Measurements from ENCODE around the gene DNAL4.

Gene DNAL4, protein sequence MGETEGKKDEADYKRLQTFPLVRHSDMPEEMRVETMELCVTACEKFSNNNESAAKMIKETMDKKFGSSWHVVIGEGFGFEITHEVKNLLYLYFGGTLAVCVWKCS

DNA sequence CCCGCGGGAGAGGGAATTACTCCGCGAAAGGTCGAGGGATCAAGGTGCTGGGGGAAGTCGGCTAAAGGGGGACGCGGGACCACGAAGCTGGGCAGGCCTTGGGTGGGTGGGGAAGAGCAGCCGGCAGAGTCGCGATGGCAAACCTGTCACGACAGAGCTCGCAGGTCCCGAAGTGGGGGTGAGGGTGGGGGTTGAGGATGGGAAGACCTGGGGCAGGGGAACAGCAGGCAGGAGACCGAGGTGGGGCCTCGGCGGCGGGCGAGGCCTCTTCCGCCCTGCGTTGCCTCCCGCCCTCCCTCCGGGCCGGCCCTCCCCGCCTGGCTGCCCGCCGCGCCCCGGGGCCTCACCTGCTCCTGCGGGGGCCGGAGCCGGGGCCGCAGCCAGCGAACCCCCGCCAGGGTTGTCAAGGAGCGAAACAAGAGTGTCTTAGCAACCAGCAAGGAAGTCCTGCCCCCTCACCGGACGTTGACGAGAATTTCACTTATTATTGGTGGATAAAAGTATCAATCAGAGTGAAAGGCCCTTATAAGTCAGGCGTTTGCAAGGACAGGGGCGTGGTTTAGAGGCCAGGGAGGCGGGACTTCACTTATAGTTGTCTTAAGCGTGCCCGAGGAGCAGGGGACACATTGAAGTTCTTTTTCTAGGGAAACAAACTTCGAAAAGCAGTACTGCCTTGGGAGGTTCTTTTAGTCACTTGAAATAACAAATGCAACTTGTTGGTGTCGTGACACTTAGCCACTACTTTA lies at the start of gene DNAL4:
Gene DNAL4 (minus strand): TSS at position 423 of the 746 bp plus-strand sequence. CDS start 11,412 bp downstream, outside the sequence.
- DNase-seq (ENCODE audit: low spot score), result peak; percentile 98

DNA sequence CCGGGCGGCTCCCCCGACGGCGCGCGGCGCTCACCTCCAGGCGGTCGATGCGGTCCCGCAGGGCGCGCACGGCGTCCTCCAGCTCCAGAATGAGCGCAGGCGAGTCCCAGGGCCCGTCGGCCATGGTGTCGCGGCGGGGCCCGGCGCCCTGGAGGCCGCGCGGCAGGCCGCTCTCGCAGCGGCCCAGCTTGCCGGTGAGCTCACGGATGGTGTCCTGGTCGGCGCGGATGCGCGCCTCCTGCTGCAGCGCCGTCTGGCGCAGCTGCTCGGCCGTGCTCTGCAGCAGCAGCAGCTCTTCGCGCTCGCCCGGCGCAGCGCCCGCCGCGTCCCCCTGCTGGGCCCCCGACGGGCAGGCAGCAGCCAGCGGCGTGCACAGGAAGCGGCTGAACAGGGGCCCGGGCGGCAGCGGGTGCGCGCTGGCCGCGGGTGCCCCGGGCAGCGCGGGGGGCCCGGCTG lies 49.3 kb upstream of the DNAL4 start:
- peak; percentile 50 for DNase-seq (ENCODE audit: low spot score)

DNA sequence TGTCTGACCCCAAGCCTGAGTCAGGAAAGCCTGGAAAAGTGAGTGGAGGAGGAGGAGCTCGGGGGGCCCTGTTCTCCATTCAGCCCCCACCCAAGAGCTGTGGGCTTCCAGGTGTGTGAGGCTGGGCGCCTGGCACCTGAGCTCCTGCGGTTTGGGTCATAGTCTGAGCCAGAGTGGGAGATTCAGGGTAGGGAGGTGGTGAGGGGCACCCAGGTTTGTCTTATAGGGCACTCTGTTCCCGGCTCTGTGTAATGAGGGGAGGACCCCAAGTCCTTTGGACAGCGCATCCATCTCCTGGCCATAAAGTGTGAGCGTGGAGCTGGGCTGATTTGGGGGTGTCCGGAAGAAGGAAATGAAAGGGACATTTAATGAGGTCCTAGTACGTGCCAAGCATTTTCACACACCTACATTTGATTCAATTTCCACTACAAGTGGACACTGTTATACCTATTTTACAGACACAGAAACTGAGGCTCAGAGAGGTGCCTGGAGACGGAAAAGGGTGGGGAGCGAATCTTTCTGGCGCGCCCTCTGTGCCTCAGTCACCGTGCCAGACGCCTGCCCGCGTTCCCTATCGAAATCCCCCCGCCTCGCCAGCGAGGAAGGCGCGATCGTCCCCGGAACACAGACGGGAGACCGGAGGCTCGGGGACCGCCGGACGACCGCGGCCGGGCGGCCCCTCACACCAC lies 48.7 kb upstream of the DNAL4 start:
- DNase-seq (ENCODE audit: low spot score), result no peak

DNA sequence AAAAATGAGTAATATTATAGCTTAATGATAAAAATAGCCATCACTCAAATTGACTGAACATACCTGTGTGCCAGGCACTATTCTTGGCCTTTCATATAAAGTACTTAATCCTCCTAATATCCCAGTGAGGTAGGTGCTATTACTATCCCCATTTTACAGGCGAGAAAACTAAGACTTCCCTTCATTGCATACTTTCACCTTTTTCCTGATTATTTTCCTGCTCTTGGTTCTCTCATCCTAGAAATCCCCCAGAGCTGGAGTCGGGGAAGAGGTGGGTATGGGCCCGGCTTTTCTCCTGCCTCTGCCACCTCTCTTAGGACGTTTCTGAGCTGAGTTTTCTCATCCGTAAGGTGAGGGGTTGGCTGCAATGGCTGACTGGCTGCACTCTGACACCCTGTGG lies 47.7 kb upstream of the DNAL4 start:
- DNase-seq (ENCODE audit: low spot score), result no peak

DNA sequence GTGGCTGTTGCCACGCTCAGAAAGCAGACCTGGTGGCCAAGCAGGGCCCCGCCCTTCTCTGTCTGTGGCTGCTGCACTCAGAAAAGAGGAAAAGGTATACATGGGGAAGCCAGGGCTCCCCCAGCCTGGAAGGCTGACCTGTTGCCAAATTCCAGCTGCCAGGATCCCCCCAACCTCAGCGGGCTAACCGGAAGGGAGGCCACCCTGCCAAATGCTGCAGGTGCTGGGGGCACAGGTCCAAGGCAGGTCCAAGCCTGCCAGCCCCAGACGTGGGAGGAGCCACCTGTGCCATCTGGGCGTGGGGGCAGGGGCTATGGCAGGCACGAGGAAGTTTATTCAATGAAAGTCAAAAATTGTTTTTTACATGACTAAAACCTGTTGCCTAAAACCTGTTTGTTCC lies 47.3 kb upstream of the DNAL4 start:
- no peak for DNase-seq (ENCODE audit: low spot score)

DNA sequence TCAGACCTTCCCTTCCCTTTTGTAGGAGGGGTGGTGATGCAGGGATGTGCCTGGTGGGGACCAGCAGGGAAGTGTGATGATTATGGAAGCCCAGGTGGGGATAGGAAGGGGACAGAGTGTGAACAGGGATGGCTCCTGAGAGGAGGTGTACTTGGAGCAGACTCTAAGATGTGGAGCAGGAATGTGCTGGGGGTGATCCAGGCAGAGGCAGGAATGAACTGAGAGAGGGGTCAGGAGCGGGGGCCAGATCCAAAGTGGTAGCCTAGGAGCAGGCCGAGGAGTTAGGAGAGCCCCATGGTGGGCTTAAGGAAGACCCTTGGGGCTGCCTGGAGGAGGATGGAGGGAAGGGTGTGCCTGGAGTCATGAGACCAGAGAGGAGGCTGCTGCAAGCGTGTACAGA lies 46.2 kb upstream of the DNAL4 start:
- DNase-seq (ENCODE audit: low spot score), result no peak

DNA sequence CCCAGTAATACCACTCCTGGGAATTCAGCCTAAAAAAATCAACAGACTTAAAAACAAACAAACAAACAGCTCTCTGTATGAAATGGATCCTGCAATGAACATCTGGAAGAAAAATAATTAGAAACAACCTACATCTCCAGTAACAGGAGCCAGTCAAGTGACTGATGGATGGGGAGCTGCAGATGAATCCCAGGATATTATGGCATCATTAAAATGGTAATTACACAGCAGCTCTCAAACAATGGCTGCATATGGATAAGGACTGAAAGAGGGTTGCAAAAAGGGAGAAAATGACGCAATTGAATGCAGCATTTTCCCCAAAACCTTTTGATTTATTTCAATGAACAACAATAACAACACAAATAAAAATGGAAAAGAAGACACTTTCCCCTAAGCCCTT lies 45.7 kb upstream of the DNAL4 start:
- no peak for DNase-seq (ENCODE audit: low spot score)

DNA sequence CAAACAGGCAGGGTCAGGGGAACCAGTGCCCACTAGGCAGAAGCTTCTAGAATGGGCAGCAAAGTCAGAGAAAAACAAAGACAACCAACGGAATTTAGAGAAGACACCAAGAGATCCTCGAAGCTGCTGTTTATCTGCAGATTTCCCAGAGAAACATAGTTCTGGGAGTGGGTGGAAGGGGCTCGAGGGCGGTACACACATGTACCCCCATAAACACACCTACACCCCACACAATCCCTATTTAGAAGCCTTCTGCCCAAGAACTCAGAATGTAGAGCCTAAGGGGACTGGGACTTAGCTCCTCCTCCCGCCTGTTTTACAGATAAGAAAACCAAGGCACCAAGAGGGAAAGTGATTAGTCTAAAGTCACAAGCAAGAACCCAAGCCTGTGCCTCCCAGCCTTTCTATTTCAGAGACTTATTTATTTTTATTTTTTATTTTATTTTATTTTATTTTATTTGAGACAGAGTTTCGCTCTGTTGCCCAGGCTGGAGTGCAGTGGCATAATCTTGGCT lies 43.5 kb upstream of the DNAL4 start:
- DNase-seq (ENCODE audit: low spot score), result no peak

DNA sequence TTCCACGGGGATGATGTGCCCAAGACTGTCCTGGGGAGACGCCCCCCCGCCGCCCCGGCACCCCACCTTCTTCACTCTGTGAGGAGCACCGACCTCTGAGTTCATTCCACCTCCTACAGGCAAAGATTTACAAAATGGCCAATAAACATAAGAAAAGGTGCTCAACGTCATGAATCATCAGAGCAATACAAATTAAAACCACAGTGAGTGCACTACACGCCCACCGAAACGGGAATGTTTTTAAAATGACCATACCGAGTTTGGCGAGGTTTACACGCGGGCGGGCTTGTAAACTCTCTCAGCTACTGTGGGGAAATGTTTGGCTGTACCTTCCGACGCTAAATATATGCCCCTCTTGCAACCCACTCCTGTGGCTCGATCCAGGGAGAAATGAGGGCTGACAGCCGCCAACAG lies 42.0 kb upstream of the DNAL4 start:
- no peak for DNase-seq (ENCODE audit: low spot score)

DNA sequence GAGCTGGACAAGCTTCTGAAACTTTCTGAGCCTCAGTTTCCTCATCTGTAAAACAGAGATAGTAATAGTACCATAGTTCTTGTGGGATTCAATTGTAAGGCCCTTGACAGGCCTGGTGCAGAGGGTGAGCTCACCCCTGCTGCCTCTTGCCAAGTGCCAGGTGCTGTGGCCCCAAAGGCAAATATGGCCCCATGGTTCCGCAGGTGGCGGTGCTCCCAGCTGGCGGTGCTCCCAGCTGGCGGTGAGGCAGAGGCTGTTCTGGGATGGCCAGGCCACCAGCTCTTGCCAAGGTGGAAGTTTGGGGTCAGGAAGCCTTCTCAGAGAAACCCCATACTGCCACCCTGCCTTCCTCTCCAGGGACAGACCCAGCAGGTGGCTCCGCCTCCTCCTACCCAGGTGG lies 41.0 kb upstream of the DNAL4 start:
- no peak for DNase-seq (ENCODE audit: low spot score)

DNA sequence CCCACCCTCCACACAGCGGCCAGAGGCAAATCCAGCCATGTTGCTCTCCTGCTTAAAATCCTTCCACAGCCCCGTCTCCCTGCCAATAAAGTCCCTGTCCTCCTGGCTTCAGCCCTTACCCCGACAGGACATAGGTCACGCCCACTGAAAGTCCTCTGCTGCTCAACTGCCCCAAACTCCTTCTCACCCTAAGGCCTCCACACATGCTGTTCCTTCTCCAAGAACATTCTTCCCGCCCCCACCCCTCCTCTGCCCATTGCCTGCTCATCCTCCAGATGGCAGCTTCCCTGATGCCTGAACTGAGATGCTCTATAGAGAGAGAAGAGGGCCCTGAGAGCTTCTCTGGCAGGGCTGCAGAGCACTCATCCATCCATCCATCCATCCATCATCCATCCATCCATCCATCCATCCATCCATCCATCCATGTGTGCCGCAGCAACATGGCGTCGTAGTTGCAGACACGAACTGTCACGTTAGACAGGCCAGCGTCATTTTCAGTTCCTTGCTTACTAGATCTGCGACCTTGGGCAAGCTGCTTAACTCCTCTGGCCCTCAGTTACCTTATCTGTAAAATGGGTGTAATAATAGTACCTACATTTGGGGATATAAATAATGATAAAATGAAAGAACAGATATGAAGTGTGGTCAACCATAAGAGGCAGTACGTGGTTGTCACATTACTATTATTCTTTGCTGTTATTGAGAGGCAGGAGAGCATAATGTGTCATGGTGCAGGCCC lies 40.4 kb upstream of the DNAL4 start:
- no peak for DNase-seq (ENCODE audit: low spot score)

DNA sequence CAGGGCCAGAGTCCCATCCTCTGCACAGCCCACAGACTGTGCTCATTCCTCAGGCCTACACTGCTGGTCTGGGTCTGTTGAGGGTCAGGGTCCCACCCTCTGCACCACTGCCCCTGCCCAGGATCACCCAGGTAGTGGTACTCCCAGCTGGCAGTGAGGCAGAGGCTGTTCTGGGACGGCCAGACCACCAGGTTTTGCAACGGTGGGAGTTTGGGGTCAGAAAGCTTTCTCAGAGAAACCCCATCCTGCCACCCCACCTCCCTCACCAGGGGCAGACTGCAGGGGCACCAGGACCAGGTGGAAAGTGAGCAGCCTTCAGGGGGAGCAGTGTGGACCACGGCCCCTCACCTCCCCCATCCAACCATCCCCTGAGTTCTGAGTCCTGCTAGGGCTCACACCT lies 39.1 kb upstream of the DNAL4 start:
- DNase-seq (ENCODE audit: low spot score), result no peak

DNA sequence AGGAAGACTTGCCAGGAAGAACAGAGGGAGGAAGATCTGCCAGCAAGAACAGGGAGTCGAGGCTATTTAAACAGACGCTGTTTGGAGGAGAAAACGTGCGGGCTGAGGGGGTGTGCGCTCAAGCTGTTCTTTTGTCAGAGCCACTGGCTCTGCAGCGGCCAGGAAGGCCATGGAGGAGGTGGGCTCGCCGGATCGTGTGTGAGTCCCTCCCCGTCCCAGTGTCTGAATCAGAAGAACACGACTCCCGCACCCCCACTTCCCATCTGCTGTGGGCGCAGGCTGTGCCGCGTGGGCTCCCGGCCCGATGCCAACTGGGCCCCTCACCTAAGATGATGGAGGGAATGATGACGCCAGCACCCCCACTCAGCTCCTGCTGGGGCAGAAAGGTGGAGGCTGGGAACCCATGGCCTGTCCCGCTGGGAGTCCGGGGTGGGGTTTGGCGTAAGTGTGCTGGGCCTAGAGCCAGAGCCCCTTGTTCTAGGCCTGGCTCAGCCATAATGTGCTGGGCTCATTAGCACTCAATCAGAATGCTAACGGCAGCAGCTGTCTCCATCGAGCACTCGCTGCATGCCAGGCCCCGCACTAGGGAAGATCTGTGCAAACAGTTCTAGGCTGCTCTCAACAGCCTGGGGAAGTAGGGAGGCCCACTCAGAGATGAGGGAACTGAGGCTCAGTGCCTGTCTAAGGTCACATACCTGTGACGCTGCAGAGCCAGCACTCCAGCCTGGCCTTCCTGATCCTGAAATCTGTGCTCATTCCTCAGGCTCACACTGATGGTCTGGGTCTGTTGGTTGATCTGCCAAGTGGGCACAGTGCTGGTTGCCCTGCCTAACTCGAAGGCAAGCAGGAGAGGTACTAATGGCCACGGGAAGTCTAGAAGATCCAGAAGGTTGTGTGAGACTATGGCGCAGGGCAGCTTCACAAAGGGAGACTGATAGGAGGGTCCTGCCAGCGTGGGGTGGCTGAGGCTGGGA lies 38.3 kb upstream of the DNAL4 start:
- no peak for DNase-seq (ENCODE audit: low spot score)

DNA sequence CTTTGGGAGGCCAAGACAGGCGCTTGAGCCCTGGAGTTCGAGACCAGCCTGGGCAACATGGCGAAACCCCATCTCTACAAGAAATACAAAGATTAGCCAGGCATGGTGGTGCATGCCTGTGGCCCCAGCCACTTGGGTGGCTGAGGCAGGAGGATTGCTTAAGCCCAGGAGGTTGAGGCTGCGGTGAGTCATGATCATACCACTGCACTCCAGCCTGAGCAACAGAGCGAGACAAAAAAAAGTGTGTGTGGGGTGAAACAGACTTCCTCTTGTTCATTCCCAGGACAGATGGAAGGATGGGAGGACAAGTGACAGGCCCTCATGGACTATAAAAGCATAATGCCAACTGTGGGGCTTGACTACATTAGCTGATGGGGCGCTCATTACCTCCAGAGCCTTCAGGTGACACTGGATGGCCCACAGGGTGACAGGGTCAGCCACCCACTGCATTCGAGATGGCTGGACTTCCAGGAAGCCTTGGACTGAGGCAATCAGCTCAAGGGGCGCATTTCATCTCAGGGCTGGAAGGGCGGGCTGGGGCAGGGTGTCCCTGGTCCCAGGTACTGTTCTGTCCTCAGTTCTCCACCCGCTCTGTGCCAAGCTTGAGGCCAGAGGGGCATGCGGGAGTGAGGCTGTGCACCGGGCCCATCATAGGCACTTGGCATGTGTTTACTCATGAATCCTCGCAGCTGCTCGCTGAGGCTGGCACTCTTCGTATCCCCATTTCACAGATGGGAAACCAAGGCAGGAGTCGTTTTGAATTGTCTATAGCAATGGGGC lies 37.4 kb upstream of the DNAL4 start:
- DNase-seq (ENCODE audit: low spot score), result no peak

DNA sequence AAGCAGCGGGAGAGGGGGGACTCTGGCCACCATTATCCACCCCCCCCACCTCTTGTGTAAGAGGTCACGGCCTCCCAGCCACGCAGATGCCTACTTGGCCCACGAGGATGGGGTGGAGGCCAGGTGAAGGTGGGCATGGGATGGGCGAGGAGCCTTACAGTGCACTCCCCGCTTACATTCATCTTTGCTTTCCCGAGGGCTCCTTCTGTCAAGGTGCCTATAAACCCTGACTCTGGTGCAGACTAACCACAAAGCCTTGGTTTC lies 36.8 kb upstream of the DNAL4 start:
- no peak for DNase-seq (ENCODE audit: low spot score)

DNA sequence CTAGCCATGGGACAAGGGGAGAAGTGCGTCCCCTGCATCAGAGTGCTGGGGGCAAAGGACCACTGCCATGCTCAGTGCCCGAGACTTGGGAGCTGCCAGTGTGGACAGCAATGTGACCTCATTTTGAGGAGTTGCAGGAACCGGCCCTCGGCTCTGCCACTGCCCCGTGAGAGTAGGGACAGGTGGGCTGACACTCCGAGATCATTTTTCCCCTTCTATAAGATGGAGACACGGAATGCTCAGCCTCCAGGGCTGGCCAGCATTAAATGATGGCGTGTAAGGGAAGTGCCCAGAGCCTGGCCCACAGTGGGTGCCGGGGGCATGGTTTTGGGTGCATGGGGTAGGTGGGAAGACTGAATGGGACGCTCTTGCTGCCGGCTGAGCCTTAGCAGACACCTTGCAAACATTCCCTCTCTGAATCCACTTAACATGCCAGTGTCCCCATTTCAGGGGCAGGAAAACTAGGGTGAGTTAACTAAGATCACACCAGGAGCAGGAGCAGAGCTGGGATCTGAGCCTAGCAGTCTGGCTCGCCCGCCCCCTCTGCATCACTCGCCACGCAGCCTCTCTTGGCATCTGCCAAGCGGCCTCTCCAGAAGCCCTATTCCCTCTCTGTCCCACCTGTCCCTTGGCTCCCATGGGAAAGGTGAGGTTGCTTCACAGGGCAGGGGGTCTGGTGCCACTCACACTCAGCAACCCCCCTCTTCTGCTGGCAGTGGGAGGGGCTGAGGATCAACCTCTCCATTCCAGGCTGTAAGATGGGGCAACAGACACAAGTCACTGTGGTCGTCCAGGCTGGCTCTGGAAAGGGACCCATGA lies 36.3 kb upstream of the DNAL4 start:
- no peak for DNase-seq (ENCODE audit: low spot score)

DNA sequence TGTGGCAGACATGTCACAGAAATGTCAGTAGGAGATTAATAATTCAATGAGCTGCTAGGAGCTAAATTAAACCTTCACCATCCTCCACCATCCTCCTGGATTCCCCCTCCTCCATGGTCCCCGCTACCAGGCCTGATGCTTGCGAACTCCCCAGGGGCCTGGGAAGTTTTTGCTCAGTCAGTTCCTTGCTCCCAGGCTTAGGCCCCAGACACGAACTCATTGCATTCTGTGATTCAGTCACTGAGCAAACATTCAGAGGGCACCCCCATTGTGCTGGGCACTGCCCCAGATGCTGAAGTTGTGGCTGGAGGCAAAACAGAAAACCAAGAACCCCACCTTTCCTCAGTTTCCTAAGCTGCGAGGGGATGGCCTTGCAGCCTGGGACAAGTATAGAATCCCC lies 35.5 kb upstream of the DNAL4 start:
- no peak for DNase-seq (ENCODE audit: low spot score)

DNA sequence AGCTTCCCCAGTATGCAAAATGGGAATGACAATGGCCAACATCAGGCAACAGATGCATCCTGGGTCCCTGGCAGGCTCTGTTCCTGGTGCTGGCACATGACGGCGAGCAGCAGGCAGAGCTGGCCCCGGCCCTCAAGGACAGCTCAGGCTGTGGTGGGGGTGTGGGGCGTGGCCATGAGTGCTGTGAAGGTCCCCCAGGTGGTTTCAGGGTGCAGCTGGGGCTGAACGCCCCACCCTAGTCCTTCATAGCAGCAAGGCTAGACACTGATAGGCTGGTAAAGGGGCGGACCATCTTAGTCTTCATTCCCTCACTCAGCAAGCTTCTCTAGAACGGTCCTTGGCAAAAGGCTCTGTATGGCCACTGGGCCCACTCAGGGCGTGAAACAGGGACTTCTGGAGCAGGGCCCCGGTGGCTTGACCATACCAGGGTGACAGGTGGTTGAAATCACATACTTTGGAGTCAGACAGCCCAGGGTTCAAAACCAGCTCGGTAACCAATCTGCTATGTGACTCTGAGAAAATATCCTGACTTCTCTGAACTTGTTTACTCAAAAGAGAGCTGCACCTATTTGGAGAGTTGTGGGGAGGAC lies 34.8 kb upstream of the DNAL4 start:
- no peak for DNase-seq (ENCODE audit: low spot score)

DNA sequence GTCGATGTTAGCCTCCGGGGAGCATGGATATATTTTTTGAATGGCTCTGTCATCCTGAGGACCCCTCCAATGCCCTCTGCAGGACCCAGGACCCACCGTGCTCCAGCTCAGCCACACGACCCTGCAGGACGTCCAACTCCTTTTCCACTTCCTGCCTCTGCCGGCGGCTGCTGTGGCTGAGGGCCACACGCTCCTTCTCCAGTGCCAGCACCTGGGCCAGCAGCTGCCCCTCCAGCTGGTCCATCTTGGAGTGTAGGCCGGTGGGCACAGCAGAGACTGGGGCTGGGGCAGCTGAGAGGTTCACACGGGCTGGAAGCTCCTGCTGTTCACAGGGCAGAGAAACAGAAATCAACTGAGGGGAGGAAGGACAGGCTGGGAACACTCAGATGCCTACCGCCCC lies 34.2 kb upstream of the DNAL4 start:
- no peak for DNase-seq (ENCODE audit: low spot score)

DNA sequence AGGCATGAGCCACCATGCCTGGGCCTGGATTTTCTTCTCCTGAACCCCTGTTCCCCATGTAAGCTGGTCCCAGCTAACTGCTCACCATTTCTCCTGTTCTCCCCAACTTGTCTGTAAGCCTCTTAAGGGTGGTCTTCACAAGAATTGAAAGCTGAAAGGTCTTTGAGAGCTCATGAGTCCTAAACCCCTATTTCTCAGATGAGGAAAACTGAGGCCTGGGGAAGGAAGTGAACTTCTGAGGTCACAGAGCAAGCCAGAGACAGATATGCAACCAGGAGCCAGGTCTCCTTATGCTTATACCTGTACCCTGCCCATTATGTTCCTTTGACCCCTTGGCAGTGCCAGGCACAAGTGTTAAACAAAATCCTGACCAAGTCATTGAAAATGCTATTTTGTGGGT lies 33.6 kb upstream of the DNAL4 start:
- DNase-seq (ENCODE audit: low spot score), result no peak
